Activated CD4-positive, alpha-beta T cell treated with anti-CD3 and anti-CD28 coated beads, Interleukin-2, amount 10 ng/mL, durations not matched to agents 24 days and 14 days (primary cell): ENCODE data around the gene KRTAP4-7. TPM values are rescaled to one million over a fixed set of nuclear protein-coding genes. Genes with fewer than 3 reads are reported as not detected.

Source experiments
- total RNA-seq: library from RNA; stranded (reverse); gene quantifications from 2 replicates; pipeline ENCODE4 v1.2.3, GENCODE V29; 2022

Gene KRTAP4-7
- total RNA-seq, 1 donor from 2014 or later: not detected

Other genes starting within 250 kb of the KRTAP4-7 start
- gene KRT12, start 216.9 kb upstream of the KRTAP4-7 start, total RNA-seq: not detected in 2 replicates
- gene KRT20, start 198.9 kb upstream of the KRTAP4-7 start, total RNA-seq: not detected in 2 replicates
- not detected in 2 replicates for gene KRT23, start 146.5 kb upstream of the KRTAP4-7 start, total RNA-seq
- gene KRT39, start 117.2 kb upstream of the KRTAP4-7 start, total RNA-seq: not detected in 2 replicates
- not detected in 2 replicates for gene KRT40, start 99.8 kb upstream of the KRTAP4-7 start, total RNA-seq
- not detected in 2 replicates for gene KRTAP3-3, start 90.0 kb upstream of the KRTAP4-7 start, total RNA-seq
- gene KRTAP3-2, start 84.2 kb upstream of the KRTAP4-7 start, total RNA-seq: not detected in 2 replicates
- gene KRTAP3-1, start 75.0 kb upstream of the KRTAP4-7 start, total RNA-seq: not detected in 2 replicates
- not detected in 2 replicates for gene KRTAP1-5, start 56.9 kb upstream of the KRTAP4-7 start, total RNA-seq
- not detected in 2 replicates for gene KRTAP1-4, start 54.0 kb upstream of the KRTAP4-7 start, total RNA-seq
- not detected in 2 replicates for gene KRTAP1-3, start 49.3 kb upstream of the KRTAP4-7 start, total RNA-seq
- gene KRTAP1-1, start 42.7 kb upstream of the KRTAP4-7 start, total RNA-seq: not detected in 2 replicates
- gene KRTAP2-1, start 36.8 kb upstream of the KRTAP4-7 start, total RNA-seq: not detected in 2 replicates
- gene KRTAP2-2, start 28.9 kb upstream of the KRTAP4-7 start, total RNA-seq: not detected in 2 replicates
- not detected in 2 replicates for gene KRTAP2-3, start 24.0 kb upstream of the KRTAP4-7 start, total RNA-seq
- not detected in 2 replicates for gene KRTAP2-4, start 18.3 kb upstream of the KRTAP4-7 start, total RNA-seq
- not detected in 2 replicates for gene KRTAP4-8, start 14.0 kb downstream of the KRTAP4-7 start, total RNA-seq
- not detected in 2 replicates for gene KRTAP4-16, start 18.1 kb downstream of the KRTAP4-7 start, total RNA-seq
- gene KRTAP4-9, start 21.2 kb downstream of the KRTAP4-7 start, total RNA-seq: not detected in 2 replicates
- not detected in 2 replicates for gene KRTAP4-11, start 34.2 kb downstream of the KRTAP4-7 start, total RNA-seq
- not detected in 2 replicates for gene KRTAP4-12, start 40.0 kb downstream of the KRTAP4-7 start, total RNA-seq
- gene KRTAP4-6, start 56.4 kb downstream of the KRTAP4-7 start, total RNA-seq: not detected in 2 replicates
- gene KRTAP4-5, start 65.7 kb downstream of the KRTAP4-7 start, total RNA-seq: not detected in 2 replicates
- gene KRTAP4-4, start 76.6 kb downstream of the KRTAP4-7 start, total RNA-seq: not detected in 2 replicates
- gene KRTAP4-3, start 84.1 kb downstream of the KRTAP4-7 start, total RNA-seq: not detected in 2 replicates
- not detected in 2 replicates for gene KRTAP4-2, start 94.1 kb downstream of the KRTAP4-7 start, total RNA-seq
- gene KRTAP4-1, start 100.8 kb downstream of the KRTAP4-7 start, total RNA-seq: not detected in 2 replicates
- gene KRTAP9-1, start 105.7 kb downstream of the KRTAP4-7 start, total RNA-seq: not detected in 2 replicates
- not detected in 2 replicates for gene KRTAP9-2, start 142.5 kb downstream of the KRTAP4-7 start, total RNA-seq
- not detected in 2 replicates for gene KRTAP9-3, start 148.3 kb downstream of the KRTAP4-7 start, total RNA-seq
- gene KRTAP9-8, start 153.8 kb downstream of the KRTAP4-7 start, total RNA-seq: not detected in 2 replicates
- not detected in 2 replicates for gene KRTAP9-4, start 165.5 kb downstream of the KRTAP4-7 start, total RNA-seq
- gene KRTAP9-9, start 171.2 kb downstream of the KRTAP4-7 start, total RNA-seq: not detected in 2 replicates
- gene KRTAP9-6, start 181.2 kb downstream of the KRTAP4-7 start, total RNA-seq: not detected in 2 replicates
- gene KRTAP9-7, start 191.5 kb downstream of the KRTAP4-7 start, total RNA-seq: not detected in 2 replicates
- not detected in 2 replicates for gene KRTAP29-1, start 218.7 kb downstream of the KRTAP4-7 start, total RNA-seq
- gene KRTAP16-1, start 225.2 kb downstream of the KRTAP4-7 start, total RNA-seq: not detected in 2 replicates
- not detected in 2 replicates for gene KRTAP17-1, start 231.6 kb downstream of the KRTAP4-7 start, total RNA-seq